Activated naive CD4-positive, alpha-beta T cell treated with anti-CD3 and anti-CD28 coated beads for 36 hours (primary cell): ENCODE results near the gene BCHE. TPM values are rescaled to one million over a fixed set of nuclear protein-coding genes. Genes with fewer than 3 reads are reported as not detected.

Experiments
- CTCF ChIA-PET: fragments of 350-600 bp; sonication (Branson Sonifier 250); formaldehyde crosslinking; loops from one replicate; lab custom pipeline; 2021; ENCODE audit warnings: antibody characterized with exemption; lab: Charles Lee
- DNase-seq: peaks from one replicate; pipeline ENCODE4 v3.0.0-alpha.2; 2020
- H3K27ac Mint-ChIP-seq: one replicate; pipeline ENCODE4 v1.8.0; 2021; ENCODE audit warnings: mild to moderate bottlenecking, mixed read lengths
- H3K27me3 Mint-ChIP-seq: one replicate; pipeline ENCODE4 v1.8.0; 2021; ENCODE audit warnings: low read depth, mixed read lengths
- H3K36me3 Mint-ChIP-seq: one replicate; pipeline ENCODE4 v1.8.0; 2021; ENCODE audit warnings: low read depth, mixed read lengths
- H3K4me1 Mint-ChIP-seq: one replicate; pipeline ENCODE4 v1.8.0; 2021; ENCODE audit warnings: low read depth, mixed read lengths
- H3K4me3 Mint-ChIP-seq: one replicate; pipeline ENCODE4 v1.8.0; 2021; ENCODE audit warnings: mild to moderate bottlenecking, moderate library complexity, mixed read lengths
- H3K9me3 Mint-ChIP-seq: one replicate; pipeline ENCODE4 v1.8.0; 2021; ENCODE audit warnings: mixed read lengths
- intact Hi-C: fragments of 100-400 bp; cut with micrococcal nuclease; formaldehyde crosslinking; loops from one replicate; pipeline ENCODE4 v1.15.1; 2023
- total RNA-seq, 2 experiments: library from RNA; stranded (reverse); gene quantifications; one replicate each; pipeline ENCODE4 v1.2.3, GENCODE V29; 2021

The BCHE gene
- total RNA-seq, 2 experiments from 2014 or later, result not detected

GRCh38 chr3:165742351-165742750 lies 94.9 kb downstream of the BCHE start:
- Mint-ChIP-seq H3K4me3 (no peak overlapping the region), H3K4me1 (no peaks in the 10 kb centered on the region), H3K36me3 (no peaks in the 10 kb centered on the region), H3K27ac (no peak overlapping the region), H3K9me3 (peaks cover 3% of the 10 kb centered on the region), H3K27me3 (no peaks in the 10 kb centered on the region)
- CTCF ChIA-PET, result no interaction called here
- intact Hi-C loops, result no loop called here
- DNase-seq, result no peak

DNA sequence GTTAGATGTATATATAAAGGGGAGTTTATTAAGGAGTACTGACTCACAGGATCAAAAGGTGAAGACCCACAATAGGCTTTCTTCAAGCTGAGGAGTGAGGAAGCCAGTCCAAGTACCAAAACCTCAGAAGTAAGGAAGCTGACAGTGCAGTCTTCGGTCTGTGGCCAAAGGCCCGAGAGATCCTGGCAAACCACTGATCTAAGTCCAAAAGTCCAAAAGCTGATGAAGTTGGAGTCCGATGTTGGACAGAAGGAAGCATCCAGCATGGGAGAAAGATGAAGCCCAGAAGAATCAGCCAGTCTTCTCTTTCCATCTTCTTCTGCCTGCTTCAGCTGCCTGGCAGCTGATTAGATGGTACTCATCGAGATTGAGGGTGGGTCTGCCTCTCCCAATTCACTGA lies 107.5 kb downstream of the BCHE start:
- CTCF ChIA-PET, result no interaction called here
- Mint-ChIP-seq H3K27me3 (no peaks in the 10 kb centered on the region), H3K9me3 (peaks cover 3% of the 10 kb centered on the region), H3K36me3 (no peaks in the 10 kb centered on the region), H3K4me3 (no peak overlapping the region), H3K4me1 (no peaks in the 10 kb centered on the region), H3K27ac (no peak overlapping the region)
- no peak for DNase-seq
- intact Hi-C loops, result no loop called here

DNA sequence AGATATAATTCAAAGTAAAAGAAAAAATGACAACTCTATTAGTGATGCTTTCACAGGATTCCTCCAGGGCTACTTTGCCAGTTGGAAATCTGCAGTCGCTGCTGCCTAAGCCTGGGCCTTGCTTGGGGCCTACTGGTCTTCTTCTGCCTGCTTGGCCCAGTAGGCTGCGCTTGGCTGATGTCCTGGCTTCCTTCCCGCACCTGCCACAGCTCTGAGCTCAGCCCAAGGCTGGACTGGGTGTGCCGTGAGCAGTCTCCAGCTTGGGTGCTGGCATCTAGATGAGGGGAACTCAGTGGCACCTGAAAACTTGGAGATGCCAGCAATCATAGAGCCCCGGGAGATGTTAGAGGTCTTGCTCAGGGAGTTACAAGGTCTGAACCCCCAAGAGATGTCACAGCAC lies 108.3 kb downstream of the BCHE start:
- Mint-ChIP-seq H3K36me3 (no peaks in the 10 kb centered on the region), H3K4me3 (no peak overlapping the region), H3K9me3 (peaks cover 3% of the 10 kb centered on the region), H3K27ac (no peak overlapping the region), H3K27me3 (no peaks in the 10 kb centered on the region), H3K4me1 (no peaks in the 10 kb centered on the region)
- no peak for DNase-seq
- CTCF ChIA-PET, result no interaction called here
- intact Hi-C loops, result no loop called here

- DNase-seq, result no peak
- Mint-ChIP-seq H3K9me3 (peaks cover 4% of the 10 kb centered on the region), H3K4me1 (no peaks in the 10 kb centered on the region), H3K27me3 (no peaks in the 10 kb centered on the region), H3K4me3 (no peak overlapping the region), H3K27ac (no peak overlapping the region), H3K36me3 (no peaks in the 10 kb centered on the region)
- CTCF ChIA-PET, result interaction anchor here (0.7 kb wide), 1 partner anchor 8 kb away, joined by 3 read pairs; no protein-coding TSS in a partner anchor
- intact Hi-C loops, result no loop called here
Observed at GRCh38 chr3:165725296-165725695, 111.9 kb downstream of the BCHE start.
